HEK293 (cell line): ENCODE data around the gene NRIP3.

Source experiments
- CTCF ChIA-PET: fragments of 350-600 bp; formaldehyde crosslinking; extraction: SDS; loops from one replicate; lab custom pipeline; 2021; ENCODE audit warnings: antibody characterized with exemption; lab: Yijun Ruan, JAX
- POLR2A ChIA-PET: fragments of 300-600 bp; formaldehyde crosslinking; extraction: SDS; loops from one replicate; lab custom pipeline; 2020; ENCODE audit warnings: antibody characterized with exemption, inconsistent platforms; lab: Yijun Ruan, JAX
- H3K27ac ChIP-seq: fragments of 200-500 bp; sonication (Bioruptor generic); 2 replicates; pipeline ENCODE4 v1.5.1; 2014; ENCODE audit warnings: low read depth, low read length, control low read depth, inconsistent platforms; ENCODE audit errors: extremely low read depth
- H3K36me3 ChIP-seq, 2 experiments: fragments of 200-500 bp in 1 of 2; sonication (Bioruptor generic) in 1 of 2; 1 replicate in 1 of 2; 2 replicates in 1 of 2; pipeline ENCODE4 v1.5.1; 2014 to 2017; ENCODE audit warnings: inconsistent platforms in 2 of 2, low read length in 2 of 2; ENCODE audit not compliant: control insufficient read depth in 2 of 2, insufficient read depth in 1 of 2
- H3K4me1 ChIP-seq: fragments of 200-500 bp; sonication (Bioruptor generic); 2 replicates; pipeline ENCODE4 v1.5.1; 2014; ENCODE audit warnings: mild to moderate bottlenecking, low read length, inconsistent platforms; ENCODE audit not compliant: control insufficient read depth, insufficient read depth
- H3K4me3 ChIP-seq: 2 replicates; pipeline ENCODE4 v1.5.1; 2011; ENCODE audit warnings: low read depth, mild to moderate bottlenecking, control low read depth, low read length, moderate library complexity
- H3K9me3 ChIP-seq: fragments of 200-500 bp; sonication (Bioruptor generic); 2 replicates; pipeline ENCODE4 v1.5.1; 2014; ENCODE audit warnings: low read depth, low read length, inconsistent platforms; ENCODE audit not compliant: control insufficient read depth, insufficient read depth
- BCL11A ChIP-seq: fragments of 450-650 bp; formaldehyde crosslinking; IDR thresholded peaks from 2 replicates; pipeline ENCODE4 v1.5.1; 2016; ENCODE audit warnings: low read depth, missing biosample characterization, missing genetic modification characterization
- KLF10 ChIP-seq: fragments of 450-650 bp; IDR thresholded peaks from 2 replicates; pipeline ENCODE4 v1.5.1; 2018; ENCODE audit warnings: missing biosample characterization, mild to moderate bottlenecking, missing genetic modification characterization
- KLF8 ChIP-seq: fragments of 450-650 bp; formaldehyde crosslinking; IDR thresholded peaks from 2 replicates; pipeline ENCODE4 v1.5.1; 2016; ENCODE audit warnings: missing biosample characterization, missing genetic modification characterization
- MEIS1 ChIP-seq: sonication (generic); formaldehyde crosslinking; IDR thresholded peaks from 2 replicates; pipeline ENCODE4 v1.8.1; 2022; ENCODE audit warnings: missing genetic modification reagents, mild to moderate bottlenecking, borderline replicate concordance
- SCRT1 ChIP-seq: fragments of 450-650 bp; formaldehyde crosslinking; IDR thresholded peaks from 2 replicates; pipeline ENCODE4 v1.5.1; 2016; ENCODE audit warnings: missing biosample characterization, missing genetic modification characterization, borderline replicate concordance
- SCRT2 ChIP-seq: fragments of 450-650 bp; formaldehyde crosslinking; IDR thresholded peaks from 2 replicates; pipeline ENCODE4 v1.5.1; 2016; ENCODE audit warnings: missing biosample characterization, missing genetic modification characterization
- SETDB1 ChIP-seq: IDR thresholded peaks from one replicate; pipeline ENCODE4 v1.6.1; 2017; ENCODE audit warnings: mild to moderate bottlenecking, low read length, moderate library complexity, mixed read lengths; ENCODE audit not compliant: insufficient read length
- SP2 ChIP-seq: fragments of 450-650 bp; formaldehyde crosslinking; IDR thresholded peaks from 2 replicates; pipeline ENCODE4 v1.5.1; 2016; ENCODE audit warnings: missing biosample characterization, missing genetic modification characterization
- ZBTB48 ChIP-seq: fragments of 450-650 bp; formaldehyde crosslinking; IDR thresholded peaks from 2 replicates; pipeline ENCODE4 v1.5.1; 2016; ENCODE audit warnings: missing biosample characterization, missing genetic modification characterization
- ZIC2 ChIP-seq: fragments of 450-650 bp; formaldehyde crosslinking; IDR thresholded peaks from 2 replicates; pipeline ENCODE4 v1.5.1; 2016; ENCODE audit warnings: missing biosample characterization, missing genetic modification characterization
- ZNF121 ChIP-seq: fragments of 450-650 bp; formaldehyde crosslinking; IDR thresholded peaks from 2 replicates; pipeline ENCODE4 v1.5.1; 2016; ENCODE audit warnings: missing biosample characterization, missing genetic modification characterization
- ZNF138 ChIP-seq: fragments of 450-650 bp; formaldehyde crosslinking; IDR thresholded peaks from 2 replicates; pipeline ENCODE4 v1.5.1; 2016; ENCODE audit warnings: missing biosample characterization, missing genetic modification characterization, borderline replicate concordance
- ZNF175 ChIP-seq: fragments of 450-650 bp; formaldehyde crosslinking; IDR thresholded peaks from 2 replicates; pipeline ENCODE4 v1.5.1; 2016; ENCODE audit warnings: missing biosample characterization, missing genetic modification characterization
- ZNF2 ChIP-seq: fragments of 450-650 bp; formaldehyde crosslinking; IDR thresholded peaks from 2 replicates; pipeline ENCODE4 v1.5.1; 2016; ENCODE audit warnings: missing biosample characterization, missing genetic modification characterization
- ZNF341 ChIP-seq: fragments of 450-650 bp; formaldehyde crosslinking; IDR thresholded peaks from 2 replicates; pipeline ENCODE4; 2016; ENCODE audit warnings: low read depth, missing biosample characterization, missing genetic modification characterization
- ZNF366 ChIP-seq: fragments of 450-650 bp; formaldehyde crosslinking; conservative IDR thresholded peaks from 2 replicates; pipeline ENCODE4 v1.5.1; 2016; ENCODE audit warnings: missing biosample characterization, missing genetic modification characterization
- ZNF394 ChIP-seq: fragments of 450-650 bp; formaldehyde crosslinking; IDR thresholded peaks from 2 replicates; pipeline ENCODE4 v1.5.1; 2016; ENCODE audit warnings: missing biosample characterization, missing genetic modification characterization, mild to moderate bottlenecking, moderate library complexity, borderline replicate concordance
- ZNF416 ChIP-seq: fragments of 450-650 bp; formaldehyde crosslinking; IDR thresholded peaks from 2 replicates; pipeline ENCODE4 v1.5.1; 2016; ENCODE audit warnings: missing biosample characterization, missing genetic modification characterization
- ZNF423 ChIP-seq: fragments of 450-650 bp; formaldehyde crosslinking; IDR thresholded peaks from 2 replicates; pipeline ENCODE4 v1.5.1; 2016; ENCODE audit warnings: missing biosample characterization, missing genetic modification characterization
- ZNF510 ChIP-seq: fragments of 450-650 bp; formaldehyde crosslinking; IDR thresholded peaks from 2 replicates; pipeline ENCODE4 v1.5.1; 2018; ENCODE audit warnings: mild to moderate bottlenecking, missing genetic modification characterization, missing biosample characterization; ENCODE audit not compliant: insufficient replicate concordance
- ZNF530 ChIP-seq: fragments of 450-650 bp; formaldehyde crosslinking; IDR thresholded peaks from 2 replicates; pipeline ENCODE4 v1.5.1; 2016; ENCODE audit warnings: low read depth, missing biosample characterization, missing genetic modification characterization
- ZNF660 ChIP-seq: fragments of 450-650 bp; IDR thresholded peaks from 2 replicates; pipeline ENCODE4 v1.5.1; 2018; ENCODE audit warnings: missing biosample characterization, mild to moderate bottlenecking, missing genetic modification characterization
- ZNF76 ChIP-seq: fragments of 450-650 bp; formaldehyde crosslinking; IDR thresholded peaks from 2 replicates; pipeline ENCODE4; 2016; ENCODE audit warnings: low read depth, missing biosample characterization, missing genetic modification characterization, borderline replicate concordance
- TF ChIP-seq, protein P1 (sequence below): fragments of 450-650 bp; formaldehyde crosslinking; IDR thresholded peaks from 2 replicates; pipeline ENCODE4 v1.5.1; 2016; ENCODE audit warnings: missing biosample characterization, missing genetic modification characterization
- TF ChIP-seq, protein P2 (sequence below): fragments of 450-650 bp; formaldehyde crosslinking; IDR thresholded peaks from 2 replicates; pipeline ENCODE4 v1.5.1; 2016; ENCODE audit warnings: missing biosample characterization, missing genetic modification characterization
- TF ChIP-seq, protein P3 (sequence below): fragments of 450-650 bp; formaldehyde crosslinking; conservative IDR thresholded peaks from 2 replicates; pipeline ENCODE4 v1.5.1; 2016; ENCODE audit warnings: low read depth, missing biosample characterization, missing genetic modification characterization
- TF ChIP-seq, protein P4 (sequence below): fragments of 450-650 bp; formaldehyde crosslinking; IDR thresholded peaks from 2 replicates; pipeline ENCODE4 v1.5.1; 2017; ENCODE audit warnings: missing biosample characterization, missing genetic modification characterization
- TF ChIP-seq, protein P5 (sequence below): fragments of 450-650 bp; formaldehyde crosslinking; IDR thresholded peaks from 2 replicates; pipeline ENCODE4 v1.5.1; 2016; ENCODE audit warnings: missing biosample characterization, missing genetic modification characterization, borderline replicate concordance

NRIP3 gene

DNA sequence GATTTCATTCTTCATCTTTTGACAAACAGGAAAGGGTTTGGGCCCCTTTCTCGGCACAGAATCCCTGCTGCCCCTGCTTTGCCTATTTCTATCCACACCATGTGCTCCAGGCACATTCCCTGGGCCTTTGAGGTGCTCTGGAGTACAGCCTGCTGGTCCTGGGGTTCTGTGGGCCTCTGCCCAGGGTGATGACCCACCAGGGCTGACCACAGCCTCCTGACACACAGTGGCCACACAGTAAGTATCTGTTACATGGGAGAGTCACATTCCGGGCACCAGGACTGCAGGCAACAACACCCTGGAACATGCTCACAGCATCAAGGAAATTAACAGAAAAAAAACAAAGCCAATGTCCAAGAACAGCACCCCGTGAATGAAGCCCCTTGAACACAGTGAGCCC lies 48.5 kb upstream of the NRIP3 start:
- CTCF ChIA-PET = interaction anchor here (1.7 kb wide), 1 partner anchor 85 kb away, joined by 12 read pairs; no protein-coding TSS in a partner anchor
- no peak overlapping the region for H3K27ac ChIP-seq
- no peaks in the 10 kb centered on the region for H3K4me1 ChIP-seq
- no peaks in the 10 kb centered on the region for H3K36me3 ChIP-seq
- POLR2A ChIA-PET = no interaction called here
- TF ChIP-seq ZNF76 (tag by site-specific recombination) = no peak
- TF ChIP-seq, protein P1, sequence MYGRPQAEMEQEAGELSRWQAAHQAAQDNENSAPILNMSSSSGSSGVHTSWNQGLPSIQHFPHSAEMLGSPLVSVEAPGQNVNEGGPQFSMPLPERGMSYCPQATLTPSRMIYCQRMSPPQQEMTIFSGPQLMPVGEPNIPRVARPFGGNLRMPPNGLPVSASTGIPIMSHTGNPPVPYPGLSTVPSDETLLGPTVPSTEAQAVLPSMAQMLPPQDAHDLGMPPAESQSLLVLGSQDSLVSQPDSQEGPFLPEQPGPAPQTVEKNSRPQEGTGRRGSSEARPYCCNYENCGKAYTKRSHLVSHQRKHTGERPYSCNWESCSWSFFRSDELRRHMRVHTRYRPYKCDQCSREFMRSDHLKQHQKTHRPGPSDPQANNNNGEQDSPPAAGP (tag by site-specific recombination) = no peak
- no peak for TF ChIP-seq ZNF423 (tag by site-specific recombination)
- TF ChIP-seq ZNF530 (tag by site-specific recombination) = no peak
- no peak for TF ChIP-seq KLF10
- no peak for TF ChIP-seq ZBTB48 (tag by site-specific recombination)
- TF ChIP-seq ZNF121 (tag by site-specific recombination) = no peak
- no peak for TF ChIP-seq KLF8 (tag by site-specific recombination)
- TF ChIP-seq ZNF2 (tag by site-specific recombination) = no peak
- TF ChIP-seq ZNF341 (tag by site-specific recombination) = no peak
- TF ChIP-seq, protein P2, sequence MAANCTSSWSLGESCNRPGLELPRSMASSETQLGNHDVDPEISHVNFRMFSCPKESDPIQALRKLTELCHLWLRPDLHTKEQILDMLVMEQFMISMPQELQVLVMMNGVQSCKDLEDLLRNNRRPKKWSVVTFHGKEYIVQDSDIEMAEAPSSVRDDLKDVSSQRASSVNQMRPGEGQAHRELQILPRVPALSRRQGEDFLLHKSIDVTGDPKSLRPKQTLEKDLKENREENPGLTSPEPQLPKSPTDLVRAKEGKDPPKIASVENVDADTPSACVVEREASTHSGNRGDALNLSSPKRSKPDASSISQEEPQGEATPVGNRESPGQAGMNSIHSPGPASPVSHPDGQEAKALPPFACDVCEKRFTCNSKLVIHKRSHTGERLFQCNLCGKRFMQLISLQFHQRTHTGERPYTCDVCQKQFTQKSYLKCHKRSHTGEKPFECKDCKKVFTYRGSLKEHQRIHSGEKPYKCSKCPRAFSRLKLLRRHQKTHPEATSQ = no peak
- no peak for TF ChIP-seq SCRT2 (tag by site-specific recombination)
- TF ChIP-seq SCRT1 = no peak
- TF ChIP-seq, protein P3, sequence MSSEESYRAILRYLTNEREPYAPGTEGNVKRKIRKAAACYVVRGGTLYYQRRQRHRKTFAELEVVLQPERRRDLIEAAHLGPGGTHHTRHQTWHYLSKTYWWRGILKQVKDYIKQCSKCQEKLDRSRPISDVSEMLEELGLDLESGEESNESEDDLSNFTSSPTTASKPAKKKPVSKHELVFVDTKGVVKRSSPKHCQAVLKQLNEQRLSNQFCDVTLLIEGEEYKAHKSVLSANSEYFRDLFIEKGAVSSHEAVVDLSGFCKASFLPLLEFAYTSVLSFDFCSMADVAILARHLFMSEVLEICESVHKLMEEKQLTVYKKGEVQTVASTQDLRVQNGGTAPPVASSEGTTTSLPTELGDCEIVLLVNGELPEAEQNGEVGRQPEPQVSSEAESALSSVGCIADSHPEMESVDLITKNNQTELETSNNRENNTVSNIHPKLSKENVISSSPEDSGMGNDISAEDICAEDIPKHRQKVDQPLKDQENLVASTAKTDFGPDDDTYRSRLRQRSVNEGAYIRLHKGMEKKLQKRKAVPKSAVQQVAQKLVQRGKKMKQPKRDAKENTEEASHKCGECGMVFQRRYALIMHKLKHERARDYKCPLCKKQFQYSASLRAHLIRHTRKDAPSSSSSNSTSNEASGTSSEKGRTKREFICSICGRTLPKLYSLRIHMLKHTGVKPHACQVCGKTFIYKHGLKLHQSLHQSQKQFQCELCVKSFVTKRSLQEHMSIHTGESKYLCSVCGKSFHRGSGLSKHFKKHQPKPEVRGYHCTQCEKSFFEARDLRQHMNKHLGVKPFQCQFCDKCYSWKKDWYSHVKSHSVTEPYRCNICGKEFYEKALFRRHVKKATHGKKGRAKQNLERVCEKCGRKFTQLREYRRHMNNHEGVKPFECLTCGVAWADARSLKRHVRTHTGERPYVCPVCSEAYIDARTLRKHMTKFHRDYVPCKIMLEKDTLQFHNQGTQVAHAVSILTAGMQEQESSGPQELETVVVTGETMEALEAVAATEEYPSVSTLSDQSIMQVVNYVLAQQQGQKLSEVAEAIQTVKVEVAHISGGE (tag by site-specific recombination) = no peak
- no peak for TF ChIP-seq MEIS1
- TF ChIP-seq SETDB1 = no peak
- no peak for TF ChIP-seq BCL11A
- TF ChIP-seq ZNF660 (tag by site-specific recombination) = no peak
- TF ChIP-seq ZNF416 (tag by site-specific recombination) = no peak
- no peak overlapping the region for H3K4me3 ChIP-seq
- no peaks in the 10 kb centered on the region for H3K9me3 ChIP-seq

DNA sequence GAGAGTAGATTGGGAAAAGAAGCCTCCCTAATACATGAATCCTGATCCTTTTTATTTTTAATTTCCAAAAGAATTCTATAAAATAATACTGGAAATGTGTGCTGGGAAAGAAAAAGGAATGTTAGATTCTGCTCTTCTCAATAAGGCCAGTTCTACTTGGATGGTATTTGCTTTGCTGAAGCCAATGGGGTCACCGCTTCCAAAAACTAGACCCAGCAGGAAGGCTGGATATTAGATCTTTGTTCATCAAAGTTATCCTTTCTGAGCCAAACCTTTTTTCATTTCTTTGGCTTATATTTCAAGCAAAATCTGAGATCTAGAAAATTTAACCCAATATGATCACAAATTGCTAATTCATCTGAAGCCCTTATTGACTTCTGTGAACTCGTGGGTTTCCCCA lies 46.2 kb upstream of the NRIP3 start:
- Histone ChIP-seq H3K9me3 (no peaks in the 10 kb centered on the region), H3K27ac (no peak overlapping the region), H3K4me3 (no peak overlapping the region), H3K36me3 (no peaks in the 10 kb centered on the region)
- CTCF ChIA-PET = no interaction called here
- no peak for TF ChIP-seq ZNF366 (tag by site-specific recombination)
- TF ChIP-seq, protein P4, sequence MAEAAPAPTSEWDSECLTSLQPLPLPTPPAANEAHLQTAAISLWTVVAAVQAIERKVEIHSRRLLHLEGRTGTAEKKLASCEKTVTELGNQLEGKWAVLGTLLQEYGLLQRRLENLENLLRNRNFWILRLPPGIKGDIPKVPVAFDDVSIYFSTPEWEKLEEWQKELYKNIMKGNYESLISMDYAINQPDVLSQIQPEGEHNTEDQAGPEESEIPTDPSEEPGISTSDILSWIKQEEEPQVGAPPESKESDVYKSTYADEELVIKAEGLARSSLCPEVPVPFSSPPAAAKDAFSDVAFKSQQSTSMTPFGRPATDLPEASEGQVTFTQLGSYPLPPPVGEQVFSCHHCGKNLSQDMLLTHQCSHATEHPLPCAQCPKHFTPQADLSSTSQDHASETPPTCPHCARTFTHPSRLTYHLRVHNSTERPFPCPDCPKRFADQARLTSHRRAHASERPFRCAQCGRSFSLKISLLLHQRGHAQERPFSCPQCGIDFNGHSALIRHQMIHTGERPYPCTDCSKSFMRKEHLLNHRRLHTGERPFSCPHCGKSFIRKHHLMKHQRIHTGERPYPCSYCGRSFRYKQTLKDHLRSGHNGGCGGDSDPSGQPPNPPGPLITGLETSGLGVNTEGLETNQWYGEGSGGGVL = no peak
- TF ChIP-seq SCRT2 (tag by site-specific recombination) = no peak
- no peak for TF ChIP-seq ZNF175 (tag by site-specific recombination)
- no peak for TF ChIP-seq ZNF138 (tag by site-specific recombination)
- TF ChIP-seq, protein P5, sequence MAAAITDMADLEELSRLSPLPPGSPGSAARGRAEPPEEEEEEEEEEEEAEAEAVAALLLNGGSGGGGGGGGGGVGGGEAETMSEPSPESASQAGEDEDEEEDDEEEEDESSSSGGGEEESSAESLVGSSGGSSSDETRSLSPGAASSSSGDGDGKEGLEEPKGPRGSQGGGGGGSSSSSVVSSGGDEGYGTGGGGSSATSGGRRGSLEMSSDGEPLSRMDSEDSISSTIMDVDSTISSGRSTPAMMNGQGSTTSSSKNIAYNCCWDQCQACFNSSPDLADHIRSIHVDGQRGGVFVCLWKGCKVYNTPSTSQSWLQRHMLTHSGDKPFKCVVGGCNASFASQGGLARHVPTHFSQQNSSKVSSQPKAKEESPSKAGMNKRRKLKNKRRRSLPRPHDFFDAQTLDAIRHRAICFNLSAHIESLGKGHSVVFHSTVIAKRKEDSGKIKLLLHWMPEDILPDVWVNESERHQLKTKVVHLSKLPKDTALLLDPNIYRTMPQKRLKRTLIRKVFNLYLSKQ = no peak
- no peak for TF ChIP-seq KLF8 (tag by site-specific recombination)
- TF ChIP-seq ZIC2 (tag by site-specific recombination) = no peak
- TF ChIP-seq ZNF394 (tag by site-specific recombination) = no peak
- no peak for TF ChIP-seq SP2 (tag by site-specific recombination)
- no peak for TF ChIP-seq ZNF660 (tag by site-specific recombination)
- no peak for TF ChIP-seq ZNF510 (tag by site-specific recombination)
- TF ChIP-seq, all 188 proteins: peak for 0
- POLR2A ChIA-PET = no interaction called here
- H3K4me1 ChIP-seq = no peaks in the 10 kb centered on the region
